Measurements from ENCODE around the gene RAB10. TPM values are rescaled to one million over a fixed set of nuclear protein-coding genes. Genes with fewer than 3 reads are reported as not detected.

The RAB10 gene
- total and polyA plus RNA-seq, 5 donors = 53.0 to 103 (median 95.2) TPM

- no peaks in the 10 kb centered on the region for H3K27me3 ChIP-seq (ENCODE audit: control insufficient read depth, insufficient read depth)
- no peaks in the 10 kb centered on the region for H3K9me3 ChIP-seq (ENCODE audit: control insufficient read depth, low read length)
- H3K27ac ChIP-seq (ENCODE audit: low read length) = no peak within 1 kb of the TSS
- 2% methylated on average over 101 of the region's 102 CpGs for WGBS
- DNase-seq (peak in 1 of 3 donors; percentile 48), ATAC-seq (peak in 1 of 2 donors; percentile 9)
- H3K4me3 ChIP-seq (ENCODE audit: low read length) = peak within 1 kb of the TSS; percentile 75
- intact Hi-C loops (cut with DNase I) = no loop called here
- H3K4me1 ChIP-seq (ENCODE audit: control insufficient read depth, insufficient read depth, low read length) = no peaks in the 10 kb centered on the region
These were observed 139.2 kb downstream of the RAB10 start, which contains the start of gene GAREM2 for GRCh38 chr2:26172871-26173775. GAREM2 (plus strand) TSS chr2:26173088; CDS start chr2:26173221, 133 bp downstream.

- H3K27ac ChIP-seq (ENCODE audit: low read length) = no peak overlapping the region
- H3K9me3 ChIP-seq (ENCODE audit: control insufficient read depth, low read length) = no peaks in the 10 kb centered on the region
- WGBS = 19% methylated on average over 46 of the region's 46 CpGs
- DNase-seq (peak in 1 of 3 donors; percentile 45), ATAC-seq (peak in 1 of 2 donors; percentile 9)
- intact Hi-C loops (cut with DNase I) = no loop called here
- peak overlapping the region; percentile 75 for H3K4me3 ChIP-seq (ENCODE audit: low read length)
- no peaks in the 10 kb centered on the region for H3K27me3 ChIP-seq (ENCODE audit: control insufficient read depth, insufficient read depth)
- H3K4me1 ChIP-seq (ENCODE audit: control insufficient read depth, insufficient read depth, low read length) = no peaks in the 10 kb centered on the region
These were observed 140.0 kb downstream of the RAB10 start for GRCh38 chr2:26173776-26174482.

- DNase-seq = no peak
- H3K4me1 ChIP-seq (ENCODE audit: control insufficient read depth, insufficient read depth, low read length) = peaks cover 3% of the 10 kb centered on the region
- WGBS = 77% methylated on average over 10 of the region's 10 CpGs
- H3K4me3 ChIP-seq (ENCODE audit: low read length) = no peak overlapping the region
- H3K27ac ChIP-seq (ENCODE audit: low read length) = no peak overlapping the region
- H3K27me3 ChIP-seq (ENCODE audit: control insufficient read depth, insufficient read depth) = no peaks in the 10 kb centered on the region
- intact Hi-C loops (cut with DNase I) = no loop called here
- H3K9me3 ChIP-seq (ENCODE audit: control insufficient read depth, low read length) = no peaks in the 10 kb centered on the region
- no peak for ATAC-seq
These were observed 141.0 kb downstream of the RAB10 start for GRCh38 chr2:26174691-26175465.

- H3K27ac ChIP-seq (ENCODE audit: low read length) = no peak overlapping the region
- intact Hi-C loops (cut with DNase I) = no loop called here
- WGBS = 67% methylated on average over 15 of the region's 15 CpGs
- no peaks in the 10 kb centered on the region for H3K27me3 ChIP-seq (ENCODE audit: control insufficient read depth, insufficient read depth)
- no peak for ATAC-seq
- no peak overlapping the region for H3K4me3 ChIP-seq (ENCODE audit: low read length)
- H3K4me1 ChIP-seq (ENCODE audit: control insufficient read depth, insufficient read depth, low read length) = peaks cover 3% of the 10 kb centered on the region
- H3K9me3 ChIP-seq (ENCODE audit: control insufficient read depth, low read length) = no peaks in the 10 kb centered on the region
- DNase-seq = no peak
These were observed 141.8 kb downstream of the RAB10 start for GRCh38 chr2:26175466-26176278.

GRCh38 chr2:26176279-26176615, 142.4 kb downstream of the RAB10 start:
- H3K9me3 ChIP-seq (ENCODE audit: control insufficient read depth, low read length) = no peaks in the 10 kb centered on the region
- H3K4me3 ChIP-seq (ENCODE audit: low read length) = no peak overlapping the region
- H3K4me1 ChIP-seq (ENCODE audit: control insufficient read depth, insufficient read depth, low read length) = peaks cover 3% of the 10 kb centered on the region
- WGBS = 74% methylated on average over 11 of the region's 11 CpGs
- DNase-seq (no peak), ATAC-seq (no peak)
- no peak overlapping the region for H3K27ac ChIP-seq (ENCODE audit: low read length)
- intact Hi-C loops (cut with DNase I) = no loop called here
- no peaks in the 10 kb centered on the region for H3K27me3 ChIP-seq (ENCODE audit: control insufficient read depth, insufficient read depth)

- peaks cover 3% of the 10 kb centered on the region for H3K4me1 ChIP-seq (ENCODE audit: control insufficient read depth, insufficient read depth, low read length)
- intact Hi-C loops (cut with DNase I) = no loop called here
- no peak overlapping the region for H3K4me3 ChIP-seq (ENCODE audit: low read length)
- ATAC-seq = no peak
- 95% methylated on average over 7 of the region's 7 CpGs for WGBS
- H3K27ac ChIP-seq (ENCODE audit: low read length) = no peak overlapping the region
- H3K27me3 ChIP-seq (ENCODE audit: control insufficient read depth, insufficient read depth) = no peaks in the 10 kb centered on the region
- DNase-seq = no peak
- no peaks in the 10 kb centered on the region for H3K9me3 ChIP-seq (ENCODE audit: control insufficient read depth, low read length)
These were observed 143.2 kb downstream of the RAB10 start for GRCh38 chr2:26177122-26177521.

GRCh38 chr2:26178246-26178645, 144.4 kb downstream of the RAB10 start:
- Histone ChIP-seq H3K27ac (ENCODE audit: low read length) (no peak overlapping the region), H3K4me1 (ENCODE audit: control insufficient read depth, insufficient read depth, low read length) (peaks cover 3% of the 10 kb centered on the region), H3K4me3 (ENCODE audit: low read length) (no peak overlapping the region), H3K9me3 (ENCODE audit: control insufficient read depth, low read length) (no peaks in the 10 kb centered on the region), H3K27me3 (ENCODE audit: control insufficient read depth, insufficient read depth) (no peaks in the 10 kb centered on the region)
- WGBS = 96% methylated on average over 3 of the region's 3 CpGs
- intact Hi-C loops (cut with DNase I) = no loop called here
- DNase-seq (no peak), ATAC-seq (no peak)

- WGBS = 2% methylated on average over 46 of the region's 48 CpGs
- DNase-seq (peak; percentile 39 to 79 (median 73)), ATAC-seq (peak; percentile 58 to 67)
These were observed 145.0 kb downstream of the RAB10 start for GRCh38 chr2:26178746-26179436.

GRCh38 chr2:26179446-26179913, 145.6 kb downstream of the RAB10 start:
- Histone ChIP-seq H3K27ac (ENCODE audit: low read length) (no peak overlapping the region), H3K4me1 (ENCODE audit: control insufficient read depth, insufficient read depth, low read length) (peaks cover 5% of the 10 kb centered on the region), H3K9me3 (ENCODE audit: control insufficient read depth, low read length) (no peaks in the 10 kb centered on the region), H3K4me3 (ENCODE audit: low read length) (peak overlapping the region; percentile 68), H3K27me3 (ENCODE audit: control insufficient read depth, insufficient read depth) (no peaks in the 10 kb centered on the region)
- intact Hi-C loops (cut with DNase I) = no loop called here
- ATAC-seq (peak in 1 of 2 donors; percentile 9), DNase-seq (peak in 1 of 3 donors; percentile 47)
- WGBS = 21% methylated on average over 12 of the region's 12 CpGs

More at GRCh38 chr2:26178746-26179436, 145.0 kb downstream of the RAB10 start:
- Histone ChIP-seq H3K27ac (ENCODE audit: low read length) (no peak overlapping the region), H3K27me3 (ENCODE audit: control insufficient read depth, insufficient read depth) (no peaks in the 10 kb centered on the region), H3K4me3 (ENCODE audit: low read length) (peak overlapping the region; percentile 68), H3K4me1 (ENCODE audit: control insufficient read depth, insufficient read depth, low read length) (peaks cover 3% of the 10 kb centered on the region), H3K9me3 (ENCODE audit: control insufficient read depth, low read length) (no peaks in the 10 kb centered on the region)
- intact Hi-C loops (cut with DNase I) = no loop called here
